Endothelial cell of umbilical vein (primary cell): ENCODE measurements around the gene MEX3D. TPM values are rescaled to one million over a fixed set of nuclear protein-coding genes. Genes with fewer than 3 reads are reported as not detected.

ENCODE experiments used
- BruUV-seq: library from RNA; stranded (reverse); fragments of 400-500 nt; replicated peaks from 2 replicates; lab custom pipeline; 2021; lab: Mats Ljungman, UMichigan
- CTCF ChIA-PET: fragments of 300-600, 350-600 bp; sonication (Branson Sonifier 250); formaldehyde crosslinking; loops from one replicate; lab custom pipeline; 2021; ENCODE audit warnings: antibody characterized with exemption, inconsistent platforms; lab: Charles Lee
- POLR2A ChIA-PET: fragments of 300-600, 350-600 bp; sonication (Branson Sonifier 250); formaldehyde crosslinking; loops from one replicate; lab custom pipeline; 2021; ENCODE audit warnings: antibody characterized with exemption, inconsistent platforms; lab: Charles Lee
- DNase-seq: peaks from one replicate; pipeline ENCODE4 v3.0.0-alpha.2; 2011; ENCODE audit warnings: low read depth, low spot score
- FAIRE-seq: peaks from 2 replicates; lab custom pipeline; 2011; peaks lifted over from hg19 to GRCh38; lab: Jason Lieb, UNC
- H2AFZ ChIP-seq: 2 replicates; pipeline ENCODE4 v1.6.0; 2012; ENCODE audit warnings: low read depth, low read length, control low read depth, inconsistent platforms
- H3K27ac ChIP-seq: 2 replicates; pipeline ENCODE4 v1.5.1; 2011; ENCODE audit warnings: low read depth, mild to moderate bottlenecking, control low read depth, low read length, moderate library complexity; ENCODE audit not compliant: insufficient read depth
- H3K27me3 ChIP-seq, 2 experiments: 2 replicates each; pipeline versions ENCODE4 v1.6.0 to v1.6.1; 2011; ENCODE audit warnings: low read length in 2 of 2, mixed read lengths in 1 of 2; ENCODE audit not compliant: control insufficient read depth in 2 of 2, insufficient read depth in 2 of 2
- H3K36me3 ChIP-seq, 2 experiments: 2 replicates in 1 of 2; 3 replicates in 1 of 2; pipeline ENCODE4 v1.5.1; 2011; ENCODE audit warnings: low read length in 2 of 2, mild to moderate bottlenecking in 1 of 2, moderate library complexity in 1 of 2; ENCODE audit not compliant: control insufficient read depth in 2 of 2, insufficient read depth in 2 of 2; ENCODE audit errors: extremely low read depth in 1 of 2
- H3K4me1 ChIP-seq: 3 replicates; pipeline ENCODE4 v1.5.1; 2011; ENCODE audit warnings: mild to moderate bottlenecking, low read length; ENCODE audit not compliant: control insufficient read depth, insufficient read depth; ENCODE audit errors: extremely low read depth
- H3K4me2 ChIP-seq: 2 replicates; pipeline ENCODE4 v1.6.1; 2011; ENCODE audit warnings: low read length, control low read depth, mixed read lengths; ENCODE audit not compliant: insufficient read depth
- H3K4me3 ChIP-seq, 3 experiments: fragments of 200-600 bp in 1 of 3; sonication (generic), shearing (Covaris generic) in 1 of 3; replicated peaks in 1 of 3; 2 replicates each; pipeline ENCODE4 v1.5.1; 2011 to 2016; ENCODE audit warnings: control low read depth in 3 of 3, low read length in 3 of 3, mild to moderate bottlenecking in 2 of 3, inconsistent platforms in 1 of 3, low read depth in 1 of 3, moderate library complexity in 1 of 3; ENCODE audit not compliant: insufficient read depth in 1 of 3
- H3K79me2 ChIP-seq: 2 replicates; pipeline ENCODE4 v1.6.0; 2012; ENCODE audit warnings: low read length, inconsistent platforms; ENCODE audit not compliant: control insufficient read depth, insufficient read depth
- H3K9ac ChIP-seq: replicated peaks from 2 replicates; pipeline ENCODE3; 2011; ENCODE audit warnings: low read length, control low read depth; ENCODE audit not compliant: insufficient read depth; ENCODE audit errors: extremely low read depth
- H3K9me1 ChIP-seq: replicated peaks from 3 replicates; pipeline ENCODE4 v1.6.0; 2011; ENCODE audit warnings: mild to moderate bottlenecking, low read length; ENCODE audit not compliant: control insufficient read depth, insufficient read depth; ENCODE audit errors: extremely low read depth
- H3K9me3 ChIP-seq: replicated peaks from 2 replicates; pipeline ENCODE4 v1.5.1; 2012; ENCODE audit warnings: low read length, inconsistent platforms; ENCODE audit not compliant: control insufficient read depth, insufficient read depth
- H4K20me1 ChIP-seq: replicated peaks from 2 replicates; pipeline ENCODE3; 2011; ENCODE audit warnings: mild to moderate bottlenecking, low read length; ENCODE audit not compliant: control insufficient read depth, insufficient read depth; ENCODE audit errors: extremely low read depth
- EZH2 ChIP-seq: IDR thresholded peaks from 2 replicates; pipeline ENCODE4 v1.6.1; 2012; ENCODE audit warnings: borderline replicate concordance, low read depth, mild to moderate bottlenecking, moderate library complexity, low read length, inconsistent platforms; ENCODE audit not compliant: severe bottlenecking
- FOS ChIP-seq: IDR thresholded peaks from 2 replicates; pipeline ENCODE4 v1.6.1; 2011; ENCODE audit warnings: mild to moderate bottlenecking, low read length, moderate library complexity, borderline replicate concordance; ENCODE audit not compliant: insufficient read depth
- JUN ChIP-seq: IDR thresholded peaks from 2 replicates; pipeline ENCODE4 v1.6.1; 2011; ENCODE audit warnings: borderline replicate concordance, low read depth; ENCODE audit not compliant: insufficient read length, insufficient read depth
- MYC ChIP-seq: IDR thresholded peaks from one replicate; pipeline ENCODE4 v1.6.1; 2011; ENCODE audit warnings: mild to moderate bottlenecking, low read depth, low read length
- POLR2A ChIP-seq: IDR thresholded peaks from 2 replicates; pipeline ENCODE4 v1.6.1; 2012; ENCODE audit warnings: low read depth, mild to moderate bottlenecking, control low read depth, low read length
- POLR2AphosphoS5 ChIP-seq: IDR thresholded peaks from 2 replicates; pipeline ENCODE4 v1.6.1; 2012; ENCODE audit warnings: low read depth, mild to moderate bottlenecking, control low read depth, low read length, moderate library complexity; ENCODE audit not compliant: insufficient read depth
- dilution Hi-C: fragments of 300-500 bp; cut with MboI; formaldehyde crosslinking; loops from one replicate; pipeline ENCODE4 v1.15.0; 2019; ENCODE audit warnings: low sequenced_read_pairs; ENCODE audit not compliant: extremely low pct_ligation_motif_present
- intact Hi-C: fragments of 100-400 bp; cut with micrococcal nuclease; formaldehyde crosslinking; loops from one replicate; pipeline ENCODE4 v1.10.0; 2022
- polyA plus RNA-seq, 4 experiments: library from polyadenylated mRNA; depleted of rRNA in 3 of 4; stranded (reverse) in 3 of 4; unstranded in 1 of 4; fragments of >200 nt; gene quantifications; 2 replicates each; pipeline versions ENCODE4 v1.2.1 to v1.2.3, GENCODE V29; 2011 to 2012; ENCODE audit warnings: missing spikeins in 1 of 4
- total RNA-seq: library from RNA; stranded (reverse); gene quantifications from 2 replicates; pipeline ENCODE4 v1.2.3, GENCODE V29; 2021
- TF ChIP-seq, protein P1 (sequence below), 2 donors: IDR thresholded peaks; 1 replicate in 1 of 2; 2 replicates in 1 of 2; pipeline ENCODE4 v1.5.1; 2011; ENCODE audit warnings: low read length in 2 of 2, mild to moderate bottlenecking in 2 of 2, moderate library complexity in 2 of 2, control low read depth in 1 of 2, inconsistent platforms in 1 of 2, low read depth in 1 of 2; ENCODE audit not compliant: insufficient read depth in 1 of 2; ENCODE audit errors: extremely low read depth in 1 of 2
- TF ChIP-seq, protein P2 (sequence below): IDR thresholded peaks from 2 replicates; pipeline ENCODE4 v1.6.1; 2011; ENCODE audit not compliant: insufficient read depth, insufficient read length

Gene MEX3D
- total and polyA plus RNA-seq, 2 donors (not counting 3 experiments of a cell fraction or from before 2014, with no cell fraction given), result 30.0 to 96.7 TPM

DNA sequence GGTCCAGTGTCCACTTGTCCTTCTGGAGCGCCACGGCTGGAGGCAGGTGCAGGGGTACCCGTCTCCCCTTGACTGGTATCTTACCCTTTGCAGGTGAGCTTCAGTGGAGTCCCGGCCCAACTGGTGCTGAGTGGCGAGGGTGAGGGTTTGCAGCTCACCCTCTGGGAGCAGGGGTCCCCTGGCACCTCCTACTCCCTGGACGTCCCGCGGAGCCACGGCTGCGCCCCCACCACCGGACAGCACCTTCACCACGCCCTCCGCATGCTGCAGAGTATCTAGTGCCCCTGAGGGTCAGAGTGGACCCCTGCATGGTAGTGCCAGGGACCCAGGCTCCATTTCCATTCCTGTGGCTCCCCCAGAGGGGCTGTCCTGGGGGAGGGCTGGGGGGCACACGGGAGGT, 33.2 kb downstream of the MEX3D start:
- no peak for FAIRE-seq
- no TSS peak for BruUV-seq
- ChIA-PET CTCF (interaction anchor here (3.8 kb wide), 1 partner anchor 11 kb away, joined by 28 read pairs; no protein-coding TSS in a partner anchor), POLR2A (no interaction called here)
- Histone ChIP-seq H3K9me1 (no peaks in the 10 kb centered on the region), H3K4me2 (no peak overlapping the region), H3K9ac (no peak overlapping the region), H3K4me3 (no peak overlapping the region), H3K27me3 (no peaks in the 10 kb centered on the region), H2AFZ (no peak overlapping the region), H3K9me3 (no peaks in the 10 kb centered on the region), H4K20me1 (no peaks in the 10 kb centered on the region), H3K79me2 (no peaks in the 10 kb centered on the region), H3K36me3 (no peaks in the 10 kb centered on the region), H3K4me1 (no peaks in the 10 kb centered on the region), H3K27ac (no peak overlapping the region)
- intact Hi-C loops (no loop called here), dilution Hi-C loops (no loop called here)
- DNase-seq, result no peak
- no peak for TF ChIP-seq MYC
- TF ChIP-seq, protein P1, sequence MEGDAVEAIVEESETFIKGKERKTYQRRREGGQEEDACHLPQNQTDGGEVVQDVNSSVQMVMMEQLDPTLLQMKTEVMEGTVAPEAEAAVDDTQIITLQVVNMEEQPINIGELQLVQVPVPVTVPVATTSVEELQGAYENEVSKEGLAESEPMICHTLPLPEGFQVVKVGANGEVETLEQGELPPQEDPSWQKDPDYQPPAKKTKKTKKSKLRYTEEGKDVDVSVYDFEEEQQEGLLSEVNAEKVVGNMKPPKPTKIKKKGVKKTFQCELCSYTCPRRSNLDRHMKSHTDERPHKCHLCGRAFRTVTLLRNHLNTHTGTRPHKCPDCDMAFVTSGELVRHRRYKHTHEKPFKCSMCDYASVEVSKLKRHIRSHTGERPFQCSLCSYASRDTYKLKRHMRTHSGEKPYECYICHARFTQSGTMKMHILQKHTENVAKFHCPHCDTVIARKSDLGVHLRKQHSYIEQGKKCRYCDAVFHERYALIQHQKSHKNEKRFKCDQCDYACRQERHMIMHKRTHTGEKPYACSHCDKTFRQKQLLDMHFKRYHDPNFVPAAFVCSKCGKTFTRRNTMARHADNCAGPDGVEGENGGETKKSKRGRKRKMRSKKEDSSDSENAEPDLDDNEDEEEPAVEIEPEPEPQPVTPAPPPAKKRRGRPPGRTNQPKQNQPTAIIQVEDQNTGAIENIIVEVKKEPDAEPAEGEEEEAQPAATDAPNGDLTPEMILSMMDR (IDR thresholded peaks at IDR 0.05; ENCODE audit: extremely low read depth in 1 of 2, insufficient read depth in 1 of 2, low read depth in 1 of 2, low read length in 2 of 2), result no peak
- no peak for TF ChIP-seq EZH2
- TF ChIP-seq JUN, result no peak
- no peak for TF ChIP-seq POLR2A
- TF ChIP-seq, protein P2, sequence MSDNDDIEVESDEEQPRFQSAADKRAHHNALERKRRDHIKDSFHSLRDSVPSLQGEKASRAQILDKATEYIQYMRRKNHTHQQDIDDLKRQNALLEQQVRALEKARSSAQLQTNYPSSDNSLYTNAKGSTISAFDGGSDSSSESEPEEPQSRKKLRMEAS, result no peak
- no peak for TF ChIP-seq POLR2AphosphoS5
- no peak for TF ChIP-seq FOS
